ENCODE data around the gene XPO4.

XPO4 gene

DNA sequence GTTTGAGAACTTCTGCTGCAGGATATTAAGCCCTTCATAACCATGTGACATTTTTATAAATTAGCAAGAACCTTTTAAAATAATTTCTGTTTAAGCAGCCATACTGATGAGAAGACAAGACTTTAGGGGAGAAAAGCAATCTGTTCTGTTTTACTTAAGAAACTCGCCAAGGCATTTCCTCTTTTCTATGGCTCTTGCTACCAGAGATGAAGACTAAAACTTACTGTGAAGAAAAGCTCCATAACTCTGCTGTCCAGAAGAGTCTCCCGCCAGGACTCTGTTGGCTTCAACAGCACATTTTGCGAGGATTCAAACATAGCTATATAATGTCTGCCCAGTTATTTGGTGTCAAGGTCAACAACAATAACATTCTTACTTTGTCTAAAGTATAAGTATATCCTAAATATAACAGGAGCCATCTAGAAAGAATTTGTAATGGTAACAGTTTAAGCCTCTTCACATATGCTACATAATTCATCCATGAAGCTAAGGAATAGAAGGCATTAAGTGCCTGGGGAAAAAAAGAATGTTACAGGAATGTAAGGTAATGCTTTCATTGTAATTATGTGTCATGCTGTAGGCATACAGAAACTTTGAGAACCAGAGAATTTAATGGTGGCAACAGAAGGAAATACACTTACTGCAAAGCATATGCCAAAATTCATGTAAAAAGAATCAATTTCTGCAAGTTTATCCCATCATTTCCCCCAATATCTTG lies 75.5 kb downstream of the XPO4 start:
- no peak for DNase-seq

DNA sequence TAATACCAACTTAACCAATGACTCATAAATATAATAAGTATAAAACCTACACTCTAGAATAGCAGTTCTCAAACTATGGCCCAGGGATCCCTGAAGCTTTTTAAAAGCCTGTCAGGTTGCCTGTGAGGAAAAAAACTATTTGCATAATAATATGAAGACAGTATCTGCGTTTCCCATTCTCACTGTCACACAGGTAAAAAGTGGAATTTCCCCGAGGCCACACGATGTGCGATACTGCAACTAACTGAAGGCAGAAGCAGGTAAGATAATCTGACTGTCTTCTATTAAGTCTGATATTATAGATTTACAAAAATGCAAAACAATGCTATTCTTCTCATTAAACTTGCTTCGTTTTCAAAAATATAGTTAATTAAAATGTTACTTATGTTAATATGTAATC lies 76.2 kb downstream of the XPO4 start:
- no peak for DNase-seq

DNA sequence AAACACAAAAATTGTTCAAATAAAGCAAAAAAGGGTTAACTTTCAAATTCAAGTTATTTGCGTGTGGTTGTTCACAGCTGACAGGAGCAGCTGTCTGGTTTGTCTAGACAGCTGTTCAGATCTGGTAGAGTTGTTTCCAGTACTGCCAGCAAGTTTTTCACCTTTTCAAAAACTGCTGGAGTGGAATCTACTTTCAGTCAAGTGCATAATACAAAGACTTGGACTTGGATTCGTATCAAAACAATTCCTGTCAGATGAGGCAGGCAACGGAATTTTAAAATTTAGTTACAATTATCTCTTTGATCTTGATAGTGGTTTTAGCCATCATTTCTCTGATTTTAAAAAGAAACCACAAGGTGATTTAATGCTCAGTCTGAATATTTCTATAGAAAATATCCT lies 77.1 kb downstream of the XPO4 start:
- DNase-seq = no peak

DNA sequence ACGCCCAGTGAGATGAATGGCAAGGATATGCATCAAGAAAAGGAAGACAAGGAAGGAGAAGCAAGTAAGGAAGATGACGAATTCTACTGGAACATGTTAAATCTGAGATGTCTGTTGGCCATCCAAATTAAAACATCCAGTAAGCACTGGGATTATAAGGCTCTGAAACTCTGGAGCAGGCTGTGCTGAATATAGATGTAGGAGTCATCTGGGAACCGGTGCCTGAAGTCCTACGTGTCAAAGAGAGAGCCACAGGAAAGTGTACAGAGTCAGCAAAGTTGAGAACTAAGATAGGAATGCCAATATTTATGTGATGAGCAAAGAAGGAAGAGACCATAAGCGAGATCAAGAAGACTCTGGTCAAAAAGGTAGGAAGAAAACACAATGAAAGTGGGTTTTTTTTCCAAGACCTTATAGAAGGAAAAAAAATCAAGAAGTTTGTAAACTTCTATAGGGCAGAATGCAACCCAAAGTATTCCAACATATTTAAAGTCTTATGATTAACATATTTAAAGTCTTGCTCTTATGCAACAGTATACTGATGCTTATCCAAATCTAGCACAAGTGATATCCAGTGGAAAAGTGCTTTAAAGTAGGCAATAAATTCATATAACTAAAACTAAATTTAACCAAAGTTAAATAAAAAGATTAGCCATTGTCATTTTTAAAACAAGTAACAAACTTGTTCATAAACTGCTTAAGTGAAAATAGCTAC lies 77.6 kb downstream of the XPO4 start:
- DNase-seq = no peak

DNA sequence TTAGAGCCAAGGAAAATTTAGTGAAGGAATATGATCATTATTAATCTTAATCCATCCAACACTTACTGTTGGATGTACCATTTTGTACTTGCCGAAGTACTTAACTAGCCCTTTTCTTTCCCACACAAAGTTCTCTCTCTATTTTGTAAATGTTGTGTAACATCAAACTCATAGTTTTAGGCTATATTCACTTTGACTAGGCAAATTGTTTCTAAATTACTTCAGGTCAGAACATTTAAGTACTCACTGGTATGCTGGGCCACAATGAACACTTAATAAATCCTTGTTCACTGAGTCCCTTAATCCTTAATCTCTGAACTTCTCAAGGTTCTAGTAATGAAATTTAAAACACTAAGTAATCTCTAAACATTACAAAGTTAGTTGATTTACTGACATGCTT lies 79.5 kb downstream of the XPO4 start:
- DNase-seq = no peak

DNA sequence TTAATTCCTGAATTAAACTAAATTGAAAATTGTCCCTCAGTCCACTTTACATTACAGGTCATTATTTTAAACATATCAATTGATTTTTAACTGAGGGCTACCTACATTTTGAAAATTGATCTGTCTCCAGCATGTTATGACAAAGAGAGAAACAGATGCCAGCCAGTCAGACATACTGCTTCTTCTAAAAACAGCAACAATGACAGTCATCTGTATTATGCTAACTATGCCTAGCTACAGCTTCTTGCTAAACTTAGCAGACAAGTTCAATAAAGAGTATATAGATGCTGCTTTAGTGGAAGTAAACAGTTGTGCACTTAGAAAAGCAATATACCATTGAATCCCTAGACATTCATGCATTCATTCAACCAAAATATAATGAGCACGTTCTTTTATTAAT lies 80.1 kb downstream of the XPO4 start:
- no peak for DNase-seq

DNA sequence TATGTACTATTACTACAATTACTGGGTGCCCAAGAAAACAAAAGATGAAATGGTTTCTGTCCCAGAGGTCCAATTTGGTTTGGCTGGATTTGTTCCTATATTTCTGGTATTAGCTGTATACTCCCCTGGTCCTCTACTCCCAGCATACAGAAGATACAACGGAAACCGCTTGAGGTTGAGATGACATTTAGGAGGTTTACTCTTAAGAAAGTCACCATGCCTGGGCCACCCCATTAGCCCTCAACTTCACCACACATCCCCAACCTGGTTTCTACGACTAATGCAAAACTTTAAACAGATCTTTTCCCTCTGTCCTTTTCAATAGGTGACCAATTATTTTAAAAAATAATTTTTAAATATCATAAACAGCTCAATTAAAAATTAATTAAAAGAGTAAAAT lies 82.8 kb downstream of the XPO4 start:
- no peak for DNase-seq

DNA sequence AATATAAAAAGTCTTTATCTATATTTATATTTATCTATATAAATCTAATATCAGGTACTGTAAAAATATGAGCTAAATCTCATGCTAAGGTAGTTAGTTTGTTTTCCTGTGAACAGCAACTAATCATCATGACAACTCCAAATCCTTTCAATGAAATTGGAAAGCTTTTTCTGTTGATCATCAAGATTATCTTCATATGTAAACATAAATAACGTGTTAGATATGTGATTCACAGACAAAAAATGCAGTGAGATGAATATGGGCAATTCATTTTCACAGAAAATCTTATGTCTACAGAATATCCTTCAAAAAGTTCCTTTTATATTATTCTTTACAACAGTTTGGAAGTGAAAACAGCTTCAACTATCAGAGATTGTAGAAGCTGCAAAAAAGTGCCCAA lies 87.1 kb downstream of the XPO4 start:
- DNase-seq = no peak

DNA sequence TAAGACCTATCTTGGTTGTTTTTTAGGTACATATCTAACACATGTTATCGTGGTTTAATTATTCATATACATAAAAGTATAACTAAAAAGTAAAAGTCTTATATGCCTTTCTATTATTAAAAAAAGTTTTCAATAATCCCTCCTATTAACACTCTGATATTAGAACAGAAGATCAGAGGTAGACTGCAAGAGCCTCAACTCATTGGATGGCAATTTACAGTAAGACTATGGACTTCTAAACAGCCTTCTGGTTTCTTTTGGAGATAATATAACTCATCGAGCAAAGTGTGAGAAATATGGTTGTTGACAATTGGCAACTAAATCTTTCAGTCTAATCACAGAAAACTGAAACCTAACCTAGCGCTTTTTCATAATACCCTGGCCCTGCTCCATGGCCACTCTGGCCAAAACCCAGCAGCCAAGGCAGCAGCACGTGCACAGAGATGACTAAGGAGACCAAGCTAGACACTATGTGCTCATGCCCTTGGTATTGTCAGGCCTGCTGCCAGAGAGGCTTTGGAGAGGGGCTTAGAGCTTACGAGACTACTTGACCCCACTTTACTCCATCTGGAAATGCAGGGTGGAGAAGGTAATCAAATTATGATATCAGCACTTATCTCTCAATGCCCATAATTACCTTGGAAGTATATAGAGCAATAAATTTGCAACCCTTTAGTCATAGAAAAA lies 88.2 kb downstream of the XPO4 start:
- DNase-seq = no peak

DNA sequence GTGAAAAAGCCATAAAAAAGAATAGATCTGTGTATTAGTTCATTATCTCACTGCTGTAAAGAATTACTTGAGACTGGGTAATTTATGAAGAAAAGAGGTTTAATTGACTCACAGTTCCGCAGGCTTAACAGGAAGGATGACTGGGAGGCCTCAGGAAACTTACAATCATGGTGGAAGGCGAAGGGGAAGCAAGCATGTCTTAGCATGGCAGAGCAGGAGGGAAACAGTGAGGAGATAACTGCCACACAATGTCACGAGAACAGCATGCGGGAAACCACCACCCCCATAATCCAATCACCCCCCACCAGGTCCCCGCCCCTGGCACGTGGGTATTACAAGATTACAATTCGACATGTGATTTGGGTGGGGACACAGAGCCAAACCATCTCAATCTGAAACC lies 89.7 kb downstream of the XPO4 start:
- no peak for DNase-seq

DNA sequence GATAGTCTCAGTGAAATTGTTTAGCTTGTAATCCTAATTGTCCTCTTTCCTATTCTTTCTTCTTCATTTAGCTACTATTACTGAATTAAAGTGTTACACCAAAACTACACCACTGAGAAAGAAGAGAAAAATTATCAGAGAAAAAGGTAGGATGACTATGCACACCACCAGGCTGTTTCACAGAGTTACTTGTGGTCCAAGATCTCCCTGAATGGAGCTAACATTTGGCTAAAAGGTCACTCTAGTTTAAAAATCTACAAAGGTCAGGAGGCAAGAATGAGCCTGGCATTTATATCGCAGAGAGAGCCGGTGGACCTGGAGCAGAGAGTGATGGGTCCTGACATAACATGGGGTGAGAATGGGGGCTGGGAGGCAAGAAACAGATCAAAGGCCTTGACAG lies 91.7 kb downstream of the XPO4 start:
- DNase-seq = no peak

DNA sequence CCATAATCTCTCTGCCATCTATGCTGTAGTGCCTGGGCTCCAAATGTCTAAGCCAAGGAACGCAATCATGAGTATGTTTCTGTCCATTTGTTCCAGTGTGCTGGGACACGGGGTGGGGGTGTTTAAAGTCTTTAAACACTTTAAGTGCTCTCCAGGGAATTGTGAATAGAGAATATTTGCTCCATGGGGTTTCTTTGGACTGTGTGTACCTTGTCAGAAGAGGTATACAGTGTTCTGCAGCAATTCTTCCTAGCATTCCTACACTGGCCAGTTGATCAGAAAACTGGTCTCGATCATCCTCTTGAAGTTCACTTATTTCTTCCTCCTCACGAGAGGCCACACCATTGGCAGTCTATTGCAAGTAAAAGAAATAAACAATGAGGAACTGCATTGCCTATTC lies 93.7 kb downstream of the XPO4 start:
- DNase-seq = no peak

DNA sequence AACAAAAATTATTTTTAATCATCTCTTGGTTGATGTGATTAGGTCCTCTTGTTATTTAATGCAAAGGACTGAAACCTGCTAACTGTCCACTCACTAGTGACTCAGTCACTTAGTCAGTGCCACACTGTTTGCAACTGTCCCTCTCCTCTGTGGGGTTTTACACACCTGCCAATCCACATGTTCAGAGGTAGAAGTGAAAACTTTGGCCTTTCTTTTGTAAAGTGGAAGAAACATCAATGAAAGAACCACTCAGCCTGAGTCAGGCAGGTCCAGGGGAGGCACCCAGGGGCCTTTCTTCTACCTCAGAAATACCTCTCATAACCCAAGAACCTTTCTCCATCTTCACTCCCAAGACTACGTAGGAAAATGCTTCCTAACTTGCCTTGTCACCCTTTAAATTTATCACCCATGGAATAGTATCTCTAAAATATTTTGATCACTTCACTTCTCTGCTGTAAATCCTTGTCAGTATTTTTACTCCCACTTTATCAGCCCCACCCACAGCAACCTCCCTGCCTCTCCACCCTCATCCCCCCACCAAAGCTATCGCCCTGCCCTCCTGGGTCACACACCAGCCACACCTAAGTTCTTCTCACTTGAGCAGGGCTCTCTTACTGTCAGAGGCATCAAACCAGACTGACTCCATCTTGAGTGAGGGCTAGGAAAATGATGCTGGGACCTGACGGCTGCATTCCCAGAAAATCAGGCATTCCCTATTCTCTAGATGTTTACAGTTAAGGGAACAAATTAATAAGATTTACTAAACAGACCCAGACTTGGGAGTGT lies 99.2 kb downstream of the XPO4 start:
- DNase-seq = no peak

DNA sequence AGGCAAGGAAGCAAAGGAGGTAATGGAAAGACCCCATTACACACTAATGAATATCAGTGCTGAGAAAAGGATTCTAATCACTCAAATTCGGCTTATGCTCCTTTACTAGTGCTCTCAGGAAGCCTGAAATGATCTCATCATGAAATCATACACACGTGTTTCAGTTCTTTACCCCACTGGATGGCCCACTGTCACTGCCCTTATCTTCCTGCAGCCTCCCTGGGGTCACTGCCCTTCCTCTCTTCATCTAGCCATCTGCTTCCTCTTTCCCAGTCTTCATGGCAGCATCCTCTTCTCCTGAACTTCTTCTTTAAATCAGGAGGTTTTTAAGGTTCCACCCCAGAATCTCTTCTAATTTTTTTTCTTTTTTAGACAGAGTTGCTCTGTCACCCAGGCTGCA lies 100.8 kb downstream of the XPO4 start:
- no peak for DNase-seq

DNA sequence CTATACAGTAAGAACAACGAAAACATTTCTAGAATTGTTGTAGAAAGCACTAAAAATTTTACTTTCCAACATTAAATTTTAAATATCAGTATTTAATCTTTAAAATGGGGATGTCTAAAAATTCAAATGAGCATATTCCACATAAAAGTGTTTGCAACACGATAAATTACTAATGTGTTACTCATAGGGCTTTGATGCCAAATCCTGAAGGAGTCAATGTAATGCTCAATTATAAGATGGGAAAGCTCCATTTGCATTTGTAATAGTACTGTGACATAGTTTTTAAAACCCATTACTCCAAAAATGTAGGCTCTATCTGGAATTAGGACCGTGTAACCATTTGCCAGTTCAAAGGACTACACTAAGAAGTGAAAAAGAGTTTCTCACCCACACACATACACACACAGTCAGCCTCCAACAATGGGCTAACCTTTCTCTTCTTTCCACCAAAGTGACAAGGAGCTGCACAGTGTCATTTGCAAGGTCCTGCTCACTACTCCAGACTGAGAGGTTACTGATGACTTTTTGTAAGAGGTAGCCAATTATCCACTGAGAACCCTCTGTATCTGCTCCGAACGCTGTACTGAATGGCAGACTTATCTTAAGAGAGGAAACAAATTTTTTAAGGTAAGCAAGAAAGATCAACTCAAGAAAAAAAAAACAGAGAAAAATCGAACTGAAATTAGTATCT lies 102.7 kb downstream of the XPO4 start:
- DNase-seq = no peak

DNA sequence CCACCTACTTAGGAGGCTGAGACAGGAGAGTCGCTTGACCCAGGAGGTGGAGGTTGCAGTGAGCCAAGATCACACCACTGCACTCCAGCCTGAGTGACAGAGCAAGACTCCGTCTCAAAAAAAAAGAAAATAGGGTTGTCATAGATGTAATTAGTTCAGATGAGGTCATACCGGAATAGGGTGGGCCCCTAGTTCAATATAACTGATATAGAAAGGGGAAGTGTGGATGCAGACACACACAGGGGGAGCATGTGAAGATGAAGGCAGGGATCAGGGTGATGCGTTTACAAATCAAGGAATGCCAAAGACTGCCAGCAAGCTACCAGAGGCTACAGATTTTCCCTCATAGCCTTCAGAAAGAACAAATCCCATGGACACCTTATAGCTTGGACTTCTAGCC lies 104.5 kb downstream of the XPO4 start:
- DNase-seq = no peak

DNA sequence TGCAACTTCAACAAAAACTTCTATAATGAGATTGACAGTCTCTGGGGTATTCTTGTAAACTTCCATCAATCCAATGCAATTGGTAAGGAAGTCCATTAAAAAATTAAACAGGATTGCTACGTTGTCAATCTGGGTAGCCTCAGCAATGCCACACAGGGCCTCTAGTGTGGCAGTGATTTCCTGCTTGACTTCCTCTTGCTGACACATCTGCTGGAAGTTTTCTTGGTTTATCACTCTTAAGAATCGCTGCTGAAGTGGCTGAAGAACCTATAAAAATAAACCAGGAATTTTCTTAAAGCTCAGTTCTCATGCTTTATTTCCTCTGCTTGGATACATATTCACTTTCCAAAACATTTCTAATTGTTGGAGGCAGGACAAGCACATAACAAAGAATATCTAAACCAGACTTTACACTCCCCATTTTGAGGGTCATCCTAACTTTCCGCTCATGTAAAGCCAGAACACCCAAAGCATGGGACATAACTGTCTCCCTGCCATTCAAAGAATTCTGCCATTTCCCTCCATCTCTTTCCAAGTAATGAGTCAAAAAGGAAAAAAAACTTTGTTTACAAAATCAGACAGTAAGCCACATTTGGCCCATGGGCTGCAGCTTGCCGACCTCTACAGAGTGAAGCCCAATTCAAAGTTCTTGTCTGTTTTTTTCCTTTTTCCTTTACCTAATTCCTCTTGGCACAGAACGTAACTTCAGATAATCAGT lies 105.6 kb downstream of the XPO4 start:
- DNase-seq = no peak

DNA sequence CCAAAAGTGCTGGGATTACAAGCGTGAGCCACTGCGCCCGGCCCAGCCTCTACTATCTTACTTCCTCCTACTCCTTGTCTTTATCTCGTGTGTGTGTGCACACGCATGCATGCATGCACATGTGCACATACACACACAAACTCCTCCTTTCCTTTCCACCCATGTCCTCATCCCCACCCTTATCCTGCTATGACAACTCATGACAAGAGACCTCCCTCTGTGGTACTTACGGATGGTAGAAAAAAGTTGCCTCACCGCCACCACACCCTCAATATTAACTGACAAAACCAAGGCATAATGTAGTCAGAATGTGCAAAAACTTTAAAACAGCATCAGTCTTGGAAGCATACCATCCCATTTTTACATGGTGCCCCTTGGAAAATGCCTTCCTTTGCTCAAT lies 112.9 kb downstream of the XPO4 start:
- DNase-seq = no peak

DNA sequence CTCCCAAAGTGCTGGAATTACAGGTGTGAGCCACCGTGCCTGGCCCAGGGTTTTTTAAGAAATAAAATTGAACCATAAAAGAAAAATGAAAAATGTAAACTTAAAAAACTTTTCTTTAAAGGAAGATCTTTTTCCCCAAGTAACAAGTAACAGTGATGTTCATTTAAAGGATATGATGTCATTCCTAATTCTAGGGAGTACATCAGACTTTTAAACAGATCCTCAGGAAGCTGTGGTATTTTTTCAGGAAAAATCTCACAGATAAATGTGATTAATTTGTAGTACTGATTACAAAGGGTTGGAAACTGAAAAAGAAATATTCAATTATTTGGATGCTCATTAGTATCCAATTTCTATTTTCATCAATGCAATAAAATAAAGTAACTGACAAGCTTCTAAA lies 114.2 kb downstream of the XPO4 start:
- DNase-seq = no peak

DNA sequence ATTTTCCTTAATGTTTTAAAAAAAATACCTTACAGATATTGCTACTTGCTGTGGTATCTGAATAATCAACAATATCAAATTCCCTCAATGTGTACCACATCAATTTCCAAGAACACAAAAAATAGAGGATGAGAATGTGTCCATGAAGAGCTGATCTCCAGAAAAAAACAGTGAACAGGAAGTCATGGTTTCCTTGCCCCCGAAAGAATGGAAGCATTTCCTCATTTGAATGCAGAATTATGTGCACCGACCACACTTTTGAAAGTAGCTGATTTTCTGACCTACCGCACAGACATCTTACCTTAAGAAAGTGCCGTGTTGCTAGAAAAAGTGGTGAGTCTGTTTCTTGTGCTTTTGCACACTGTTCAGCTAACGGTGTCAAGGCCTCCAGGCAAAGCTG lies 115.4 kb downstream of the XPO4 start:
- DNase-seq = no peak

DNA sequence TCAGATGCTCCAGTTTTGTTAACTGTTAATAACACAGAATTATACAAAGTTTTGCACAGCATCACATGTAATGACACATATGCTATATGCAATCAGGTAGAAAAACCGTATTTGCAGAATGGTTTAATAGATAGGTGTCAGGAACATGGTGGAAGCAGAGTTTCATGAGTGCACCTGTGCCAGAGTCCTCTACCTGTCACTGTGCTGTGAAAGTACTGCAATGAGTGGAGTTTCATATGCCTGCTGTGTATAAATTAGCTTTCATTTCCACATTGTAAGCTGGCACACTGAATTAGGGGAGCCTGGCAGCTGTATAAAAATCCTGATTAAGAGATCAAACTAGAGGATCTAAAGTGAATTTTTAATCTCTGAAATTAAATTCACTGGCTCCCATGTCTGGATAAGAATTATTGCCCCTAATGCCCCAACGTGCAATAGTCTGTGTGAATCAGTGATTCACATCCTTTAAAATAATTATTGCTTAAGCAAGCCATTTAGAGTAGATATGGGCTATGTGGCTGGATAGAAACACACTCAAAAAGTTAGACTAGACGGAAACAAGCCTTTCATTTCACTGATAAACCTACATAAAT lies 120.3 kb downstream of the XPO4 start:
- DNase-seq = no peak

DNA sequence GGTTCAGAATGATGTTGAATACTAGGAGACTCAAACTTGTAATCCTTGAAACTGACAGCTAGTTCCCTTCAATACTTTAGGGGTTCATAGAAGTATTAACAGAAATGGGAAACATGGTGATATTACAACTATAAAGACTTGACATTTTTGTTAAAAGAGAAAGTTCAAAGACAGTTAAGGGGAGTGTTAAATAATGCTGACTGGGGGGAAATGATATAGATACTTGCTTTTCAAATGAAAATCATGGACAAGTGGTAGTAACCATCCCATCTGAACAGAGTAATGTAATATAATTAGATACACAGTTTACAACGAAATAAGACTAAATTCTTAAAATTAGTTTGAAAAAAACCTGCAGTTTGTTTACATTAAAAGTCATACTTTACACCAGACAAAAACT lies 122.2 kb downstream of the XPO4 start:
- no peak for DNase-seq
